NT2/D1 (cell line): ENCODE measurements around the gene CDR2L.
A peak's percentile ranks its signal among the peaks of the same experiment; 100 is the strongest.

Experiments
- DNase-seq: peaks from one replicate; pipeline ENCODE4 v3.0.0-alpha.2; 2011; ENCODE audit warnings: low read depth, low spot score
- H3K27me3 ChIP-seq: 2 replicates; pipeline ENCODE4 v1.6.0; 2011; ENCODE audit warnings: mild to moderate bottlenecking; ENCODE audit not compliant: insufficient read length, insufficient read depth
- H3K36me3 ChIP-seq: 2 replicates; pipeline ENCODE4 v1.6.1; 2011; ENCODE audit warnings: mild to moderate bottlenecking, low read length, mixed read lengths; ENCODE audit not compliant: insufficient read depth, insufficient read length
- H3K4me1 ChIP-seq: 2 replicates; pipeline ENCODE4 v1.5.1; 2011; ENCODE audit not compliant: insufficient read depth, insufficient read length
- H3K4me3 ChIP-seq: 2 replicates; pipeline ENCODE4 v1.5.1; 2011; ENCODE audit warnings: low read depth; ENCODE audit not compliant: insufficient read length
- H3K9ac ChIP-seq: 2 replicates; pipeline ENCODE4 v1.6.0; 2011; ENCODE audit warnings: low read depth; ENCODE audit not compliant: insufficient read length
- H3K9me3 ChIP-seq: 2 replicates; pipeline ENCODE4 v1.5.1; 2011; ENCODE audit warnings: mild to moderate bottlenecking, low read length; ENCODE audit not compliant: insufficient read depth
- SUZ12 ChIP-seq: IDR thresholded peaks from 2 replicates; pipeline ENCODE4 v1.6.1; 2011; ENCODE audit not compliant: insufficient read length, insufficient read depth; ENCODE audit errors: extremely low read depth
- YY1 ChIP-seq: IDR thresholded peaks from 2 replicates; pipeline ENCODE4 v1.6.1; 2011; ENCODE audit not compliant: insufficient read length, insufficient read depth
- ZNF274 ChIP-seq: IDR thresholded peaks from 2 replicates; pipeline ENCODE4 v1.6.1; 2011; ENCODE audit warnings: mild to moderate bottlenecking, low read depth, low read length

Gene CDR2L

GRCh38 chr17:75006653-75007052 lies 19.2 kb downstream of the CDR2L start:
- H3K4me3 ChIP-seq = no peak overlapping the region
- TF ChIP-seq YY1 = no peak
- no peak for TF ChIP-seq ZNF274
- TF ChIP-seq SUZ12 = no peak
- H3K9me3 ChIP-seq = no peaks in the 10 kb centered on the region
- H3K27me3 ChIP-seq = no peaks in the 10 kb centered on the region
- H3K4me1 ChIP-seq = no peaks in the 10 kb centered on the region
- H3K9ac ChIP-seq = no peak overlapping the region
- no peak for DNase-seq
- H3K36me3 ChIP-seq = peaks cover 50% of the 10 kb centered on the region

- Histone ChIP-seq H3K4me1 (no peaks in the 10 kb centered on the region), H3K9me3 (no peaks in the 10 kb centered on the region), H3K27me3 (no peaks in the 10 kb centered on the region), H3K36me3 (peaks cover 32% of the 10 kb centered on the region), H3K9ac (no peak overlapping the region), H3K4me3 (no peak overlapping the region)
- TF ChIP-seq ZNF274 = no peak
- no peak for TF ChIP-seq SUZ12
- TF ChIP-seq YY1 = no peak
- no peak for DNase-seq
These were observed 20.9 kb downstream of the CDR2L start for GRCh38 chr17:75008373-75008772.

- Histone ChIP-seq H3K27me3 (no peaks in the 10 kb centered on the region), H3K4me1 (no peaks in the 10 kb centered on the region), H3K9me3 (no peaks in the 10 kb centered on the region), H3K4me3 (no peak overlapping the region), H3K36me3 (peaks cover 24% of the 10 kb centered on the region), H3K9ac (no peak overlapping the region)
- TF ChIP-seq SUZ12 (no peak), ZNF274 (no peak), YY1 (no peak)
- no peak for DNase-seq
These were observed 21.8 kb downstream of the CDR2L start for GRCh38 chr17:75009139-75009724.

GRCh38 chr17:75010683-75011400 lies 23.4 kb downstream of the CDR2L start:
- no peak overlapping the region for H3K4me3 ChIP-seq
- H3K27me3 ChIP-seq = no peaks in the 10 kb centered on the region
- TF ChIP-seq YY1 = no peak
- DNase-seq = no peak
- peak overlapping the region; percentile 11 for H3K9ac ChIP-seq
- H3K9me3 ChIP-seq = no peaks in the 10 kb centered on the region
- no peaks in the 10 kb centered on the region for H3K4me1 ChIP-seq
- H3K36me3 ChIP-seq = peaks cover 16% of the 10 kb centered on the region

- no peaks in the 10 kb centered on the region for H3K27me3 ChIP-seq
- H3K9ac ChIP-seq = peak overlapping the region; percentile 96
- DNase-seq = no peak
- H3K4me3 ChIP-seq = peak overlapping the region; percentile 90
- no peaks in the 10 kb centered on the region for H3K9me3 ChIP-seq
- H3K4me1 ChIP-seq = no peaks in the 10 kb centered on the region
- no peak for TF ChIP-seq ZNF274
- no peak for TF ChIP-seq SUZ12
- peaks cover 15% of the 10 kb centered on the region for H3K36me3 ChIP-seq
These were observed 24.1 kb downstream of the CDR2L start for GRCh38 chr17:75011401-75012095.

- no peaks in the 10 kb centered on the region for H3K9me3 ChIP-seq
- TF ChIP-seq SUZ12 = no peak
- no peak for TF ChIP-seq ZNF274
- TF ChIP-seq YY1 = no peak
- no peak for DNase-seq
- H3K4me3 ChIP-seq = peak overlapping the region; percentile 90
- H3K36me3 ChIP-seq = peaks cover 18% of the 10 kb centered on the region
- H3K4me1 ChIP-seq = no peaks in the 10 kb centered on the region
- H3K9ac ChIP-seq = peak overlapping the region; percentile 96
- no peaks in the 10 kb centered on the region for H3K27me3 ChIP-seq
These were observed 24.6 kb downstream of the CDR2L start for GRCh38 chr17:75012096-75012345.

- peak within 1 kb of the TSS; percentile 90 for H3K4me3 ChIP-seq
- H3K9me3 ChIP-seq = no peaks in the 10 kb centered on the region
- peak within 1 kb of the TSS; percentile 96 for H3K9ac ChIP-seq
- H3K27me3 ChIP-seq = no peaks in the 10 kb centered on the region
- peaks cover 19% of the 10 kb centered on the region for H3K36me3 ChIP-seq
- no peak for TF ChIP-seq SUZ12
- peak; percentile 80 for TF ChIP-seq YY1
- TF ChIP-seq ZNF274 = no peak
- H3K4me1 ChIP-seq = no peaks in the 10 kb centered on the region
- DNase-seq = peak; percentile 81
These were observed 25.1 kb downstream of the CDR2L start, which contains the start of gene MRPL58 for GRCh38 chr17:75012346-75013091. MRPL58 (plus strand) TSS chr17:75012670; CDS start chr17:75012687, 17 bp downstream.
